Neural progenitor cell (in vitro differentiated cells): ENCODE measurements around the gene NLGN2.

ENCODE experiments used
- EZH2 ChIP-seq: fragments of 200-600 bp; sonication (generic); IDR thresholded peaks from 2 replicates; pipeline ENCODE4 v1.6.1; 2017; ENCODE audit warnings: antibody characterized with exemption, mild to moderate bottlenecking, moderate library complexity
- TF ChIP-seq, protein P1 (sequence below): fragments of 200-600 bp; sonication (generic); IDR thresholded peaks from 2 replicates; pipeline ENCODE4 v1.5.1; 2017; ENCODE audit warnings: antibody characterized with exemption, mild to moderate bottlenecking

DNA sequence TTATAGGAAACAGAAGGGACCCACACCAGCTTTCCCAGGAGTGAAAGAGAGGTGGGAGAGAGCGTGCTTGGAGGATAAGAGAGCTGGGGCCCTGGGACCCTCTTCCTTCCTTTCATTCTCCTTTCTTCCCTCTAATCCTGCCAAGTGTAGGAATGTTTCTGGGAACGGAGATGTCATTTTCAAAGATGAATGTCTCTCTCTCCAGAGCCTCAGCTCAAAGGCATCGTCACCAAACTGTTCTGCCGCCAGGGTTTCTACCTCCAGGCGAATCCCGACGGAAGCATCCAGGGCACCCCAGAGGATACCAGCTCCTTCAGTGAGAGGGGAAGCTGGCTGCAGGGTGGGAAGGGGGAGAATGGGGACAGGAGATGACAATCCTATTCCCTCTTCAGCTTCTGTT, 33.6 kb downstream of the NLGN2 start:
- TF ChIP-seq, protein P1, sequence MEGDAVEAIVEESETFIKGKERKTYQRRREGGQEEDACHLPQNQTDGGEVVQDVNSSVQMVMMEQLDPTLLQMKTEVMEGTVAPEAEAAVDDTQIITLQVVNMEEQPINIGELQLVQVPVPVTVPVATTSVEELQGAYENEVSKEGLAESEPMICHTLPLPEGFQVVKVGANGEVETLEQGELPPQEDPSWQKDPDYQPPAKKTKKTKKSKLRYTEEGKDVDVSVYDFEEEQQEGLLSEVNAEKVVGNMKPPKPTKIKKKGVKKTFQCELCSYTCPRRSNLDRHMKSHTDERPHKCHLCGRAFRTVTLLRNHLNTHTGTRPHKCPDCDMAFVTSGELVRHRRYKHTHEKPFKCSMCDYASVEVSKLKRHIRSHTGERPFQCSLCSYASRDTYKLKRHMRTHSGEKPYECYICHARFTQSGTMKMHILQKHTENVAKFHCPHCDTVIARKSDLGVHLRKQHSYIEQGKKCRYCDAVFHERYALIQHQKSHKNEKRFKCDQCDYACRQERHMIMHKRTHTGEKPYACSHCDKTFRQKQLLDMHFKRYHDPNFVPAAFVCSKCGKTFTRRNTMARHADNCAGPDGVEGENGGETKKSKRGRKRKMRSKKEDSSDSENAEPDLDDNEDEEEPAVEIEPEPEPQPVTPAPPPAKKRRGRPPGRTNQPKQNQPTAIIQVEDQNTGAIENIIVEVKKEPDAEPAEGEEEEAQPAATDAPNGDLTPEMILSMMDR, result no peak
- TF ChIP-seq EZH2, result no peak
